ENCODE data around the gene METTL27.

The METTL27 gene

DNA sequence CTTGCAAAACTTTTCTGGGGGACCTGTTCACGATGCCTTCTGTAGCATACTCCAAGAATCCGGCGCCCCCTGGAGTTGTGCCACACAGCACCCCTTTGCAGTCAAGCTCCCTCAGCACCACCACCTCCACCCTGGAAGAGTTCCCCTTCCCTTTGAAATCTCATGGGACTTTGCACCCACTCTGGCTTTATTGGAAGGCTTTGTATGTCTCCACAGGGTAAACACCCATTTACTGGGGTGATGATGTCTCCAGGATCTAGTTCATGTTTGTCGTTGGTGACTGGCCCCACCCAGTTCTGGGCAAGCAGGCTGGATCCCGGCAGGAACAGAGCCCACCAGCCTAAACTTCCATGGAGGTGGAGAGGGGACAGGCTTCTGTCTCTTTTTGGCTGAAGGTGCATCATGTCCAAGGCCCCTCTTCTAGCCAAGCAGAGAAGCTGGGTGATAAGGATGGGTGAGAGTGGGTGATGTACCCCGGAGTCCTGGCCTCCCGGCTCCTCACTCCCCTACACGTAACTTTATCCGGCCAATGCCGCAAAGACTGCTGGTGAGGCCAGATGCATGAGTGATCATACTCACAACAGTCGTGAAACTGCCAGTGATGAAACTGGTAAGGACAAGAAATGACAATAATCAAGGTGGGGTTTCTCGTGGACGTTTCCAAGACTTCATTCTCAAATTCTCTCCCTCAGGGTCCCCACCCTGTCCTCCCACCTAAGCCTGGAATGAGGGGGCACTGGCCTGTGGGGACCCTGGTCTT, 12.2 kb downstream of the METTL27 start:
- TF ChIP-seq, protein P1, sequence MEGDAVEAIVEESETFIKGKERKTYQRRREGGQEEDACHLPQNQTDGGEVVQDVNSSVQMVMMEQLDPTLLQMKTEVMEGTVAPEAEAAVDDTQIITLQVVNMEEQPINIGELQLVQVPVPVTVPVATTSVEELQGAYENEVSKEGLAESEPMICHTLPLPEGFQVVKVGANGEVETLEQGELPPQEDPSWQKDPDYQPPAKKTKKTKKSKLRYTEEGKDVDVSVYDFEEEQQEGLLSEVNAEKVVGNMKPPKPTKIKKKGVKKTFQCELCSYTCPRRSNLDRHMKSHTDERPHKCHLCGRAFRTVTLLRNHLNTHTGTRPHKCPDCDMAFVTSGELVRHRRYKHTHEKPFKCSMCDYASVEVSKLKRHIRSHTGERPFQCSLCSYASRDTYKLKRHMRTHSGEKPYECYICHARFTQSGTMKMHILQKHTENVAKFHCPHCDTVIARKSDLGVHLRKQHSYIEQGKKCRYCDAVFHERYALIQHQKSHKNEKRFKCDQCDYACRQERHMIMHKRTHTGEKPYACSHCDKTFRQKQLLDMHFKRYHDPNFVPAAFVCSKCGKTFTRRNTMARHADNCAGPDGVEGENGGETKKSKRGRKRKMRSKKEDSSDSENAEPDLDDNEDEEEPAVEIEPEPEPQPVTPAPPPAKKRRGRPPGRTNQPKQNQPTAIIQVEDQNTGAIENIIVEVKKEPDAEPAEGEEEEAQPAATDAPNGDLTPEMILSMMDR (IDR thresholded peaks at IDR 0.05; ENCODE audit: insufficient read depth, low read length, missing control alignments), result no peak
- no peak for DNase-seq (ENCODE audit: low read depth, low spot score)
- CTCF ChIA-PET, result interaction anchor here (1.1 to 1.8 kb wide), 4 partner anchors 12 to 25 kb away, joined by 3 to 7 read pairs (median 5); no protein-coding TSS in a partner anchor
- POLR2A ChIA-PET, result no interaction called here
- no peak overlapping the region for H3K4me3 ChIP-seq (ENCODE audit: low read depth, low read length)

GRCh38 chr7:73829505-73829904, 12.8 kb downstream of the METTL27 start:
- ChIA-PET CTCF (interaction anchor here (1.1 to 1.8 kb wide), 4 partner anchors 12 to 25 kb away, joined by 3 to 7 read pairs (median 5); no protein-coding TSS in a partner anchor), POLR2A (no interaction called here)
- TF ChIP-seq, protein P1 (IDR thresholded peaks at IDR 0.05; ENCODE audit: insufficient read depth, low read length, missing control alignments), result no peak
- DNase-seq (ENCODE audit: low read depth, low spot score), result no peak
- H3K4me3 ChIP-seq (ENCODE audit: low read depth, low read length), result no peak overlapping the region

GRCh38 chr7:73828972-73829371, 13.3 kb downstream of the METTL27 start:
- no peak overlapping the region for H3K4me3 ChIP-seq (ENCODE audit: low read depth, low read length)
- CTCF ChIA-PET, result interaction anchor here (1.1 to 1.8 kb wide), 4 partner anchors 13 to 26 kb away, joined by 3 to 7 read pairs (median 5); no protein-coding TSS in a partner anchor
- TF ChIP-seq, protein P1 (IDR thresholded peaks at IDR 0.05; ENCODE audit: insufficient read depth, low read length, missing control alignments), result no peak
- POLR2A ChIA-PET, result no interaction called here
- DNase-seq (ENCODE audit: low read depth, low spot score), result no peak

GRCh38 chr7:73828107-73828803, 14.1 kb downstream of the METTL27 start:
- TF ChIP-seq, protein P1 (IDR thresholded peaks at IDR 0.05; ENCODE audit: insufficient read depth, low read length, missing control alignments), result no peak
- no peak for DNase-seq (ENCODE audit: low read depth, low spot score)
- H3K4me3 ChIP-seq (ENCODE audit: low read depth, low read length), result no peak overlapping the region
- ChIA-PET CTCF (interaction anchor here (0.9 to 2.3 kb wide), 2 partner anchors 17 to 23 kb away, joined by 4 to 14 read pairs; no protein-coding TSS in a partner anchor), POLR2A (interaction anchor here (0.8 kb wide), 1 partner anchor 9 kb away, joined by 3 read pairs; no protein-coding TSS in a partner anchor)

DNA sequence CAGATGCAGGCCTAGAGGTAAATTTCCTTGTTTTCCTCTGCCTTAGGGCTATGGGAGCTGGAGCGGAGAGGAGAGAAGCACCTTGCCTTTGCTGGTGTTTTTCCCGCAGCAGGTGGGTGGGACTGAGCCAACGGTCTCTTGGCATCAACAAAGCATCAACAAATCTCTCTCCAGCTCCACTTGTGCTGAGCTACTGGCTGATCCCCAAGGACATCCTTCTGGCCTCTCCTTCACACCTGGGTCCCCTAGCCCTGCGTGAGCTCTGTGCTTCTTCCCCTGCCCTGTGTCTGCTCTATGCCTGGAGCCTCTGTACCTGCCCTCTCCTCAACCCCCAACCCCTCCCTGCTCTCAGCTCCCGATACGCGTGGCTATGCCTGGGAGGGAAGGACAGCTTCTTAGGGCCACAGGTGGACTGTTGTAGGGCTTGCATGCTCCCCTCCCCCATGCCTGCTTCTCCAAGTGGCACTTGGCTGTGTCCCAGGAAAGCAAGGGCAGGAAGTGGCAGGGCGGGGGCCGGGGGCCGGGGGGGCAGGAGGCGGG, 14.7 kb downstream of the METTL27 start:
- POLR2A ChIA-PET, result interaction anchor here (0.8 kb wide), 1 partner anchor 10 kb away, joined by 3 read pairs; no protein-coding TSS in a partner anchor
- no peak overlapping the region for H3K4me3 ChIP-seq (ENCODE audit: low read depth, low read length)
- CTCF ChIA-PET, result interaction anchor here (0.9 to 2.7 kb wide), 3 partner anchors 16 to 27 kb away, joined by 4 to 14 read pairs (median 14); no protein-coding TSS in a partner anchor
- TF ChIP-seq, protein P1 (IDR thresholded peaks at IDR 0.05; ENCODE audit: insufficient read depth, low read length, missing control alignments), result no peak
- DNase-seq (ENCODE audit: low read depth, low spot score), result no peak

Measured in AG04449 (cell line).